Tibial nerve (tissue), 4 donors: ENCODE data around the gene ELL.

ENCODE experiments used
- CTCF ChIP-seq, 5 experiments: fragments of 200-600 bp in 3 of 5; fragments of 450-650 bp in 2 of 5; sonication (generic) in 3 of 5; IDR thresholded peaks; one replicate each; pipeline ENCODE4 v1.5.1; 2016 to 2019; ENCODE audit warnings: antibody characterized with exemption in 5 of 5, mild to moderate bottlenecking in 3 of 5, moderate library complexity in 2 of 5
- EP300 ChIP-seq, 2 donors: sonication (generic); formaldehyde crosslinking; IDR thresholded peaks; one replicate each; pipeline ENCODE4 v1.6.1; 2017; ENCODE audit warnings: antibody characterized with exemption in 2 of 2, mild to moderate bottlenecking in 1 of 2
- POLR2A ChIP-seq, 2 donors: fragments of 450-650 bp; IDR thresholded peaks; one replicate each; pipeline ENCODE4 v1.6.1; 2017; ENCODE audit warnings: antibody characterized with exemption in 2 of 2, mild to moderate bottlenecking in 2 of 2, moderate library complexity in 2 of 2

DNA sequence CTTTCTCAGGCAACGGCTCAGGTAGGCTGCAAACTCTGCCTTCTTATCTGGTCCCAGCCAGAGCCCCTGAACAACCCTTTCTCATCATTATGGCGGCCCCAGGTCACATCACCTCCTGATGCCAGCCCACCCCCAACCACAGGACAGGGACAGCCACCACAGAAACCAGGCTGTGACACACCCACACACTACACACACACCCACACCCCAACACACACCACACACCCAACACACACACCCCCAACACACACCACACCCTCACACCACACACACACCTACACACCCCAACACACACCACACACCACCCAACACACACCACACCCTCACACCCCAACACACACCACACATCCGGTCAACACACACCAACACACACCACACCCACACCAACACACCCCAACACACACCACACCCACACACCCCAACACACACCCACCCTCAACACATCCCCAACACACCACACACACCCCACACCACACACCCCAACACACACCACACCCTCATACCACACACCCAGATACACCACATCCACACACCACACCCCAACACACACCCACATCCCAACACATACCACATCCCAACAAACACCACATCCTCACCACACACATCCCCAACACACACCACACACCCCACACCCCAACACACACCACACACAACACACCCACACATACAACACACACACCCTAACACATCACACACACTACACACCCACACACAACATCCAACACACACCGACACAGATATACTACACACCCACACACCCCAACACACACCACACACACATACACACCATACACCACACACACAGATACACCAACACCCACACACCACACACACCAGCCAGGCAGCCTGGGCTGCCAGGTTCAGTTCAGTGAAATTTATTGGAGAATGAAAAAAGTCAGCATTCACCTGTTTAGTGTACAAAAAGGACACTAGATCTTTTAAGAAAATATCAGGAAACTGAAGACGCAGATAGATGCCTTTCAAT is 79.8 kb downstream of the ELL start:
- no peak for TF ChIP-seq CTCF (IDR thresholded peaks at IDR 0.05)
- TF ChIP-seq POLR2A (IDR thresholded peaks at IDR 0.05), result no peak
- no peak for TF ChIP-seq EP300 (IDR thresholded peaks at IDR 0.05)
